Measurements from ENCODE around the gene GSK3B. TPM values are rescaled to one million over a fixed set of nuclear protein-coding genes. Genes with fewer than 3 reads are reported as not detected.

GSK3B gene
- total RNA-seq, 1 experiment from 2014 or later: 56.6 TPM

DNA sequence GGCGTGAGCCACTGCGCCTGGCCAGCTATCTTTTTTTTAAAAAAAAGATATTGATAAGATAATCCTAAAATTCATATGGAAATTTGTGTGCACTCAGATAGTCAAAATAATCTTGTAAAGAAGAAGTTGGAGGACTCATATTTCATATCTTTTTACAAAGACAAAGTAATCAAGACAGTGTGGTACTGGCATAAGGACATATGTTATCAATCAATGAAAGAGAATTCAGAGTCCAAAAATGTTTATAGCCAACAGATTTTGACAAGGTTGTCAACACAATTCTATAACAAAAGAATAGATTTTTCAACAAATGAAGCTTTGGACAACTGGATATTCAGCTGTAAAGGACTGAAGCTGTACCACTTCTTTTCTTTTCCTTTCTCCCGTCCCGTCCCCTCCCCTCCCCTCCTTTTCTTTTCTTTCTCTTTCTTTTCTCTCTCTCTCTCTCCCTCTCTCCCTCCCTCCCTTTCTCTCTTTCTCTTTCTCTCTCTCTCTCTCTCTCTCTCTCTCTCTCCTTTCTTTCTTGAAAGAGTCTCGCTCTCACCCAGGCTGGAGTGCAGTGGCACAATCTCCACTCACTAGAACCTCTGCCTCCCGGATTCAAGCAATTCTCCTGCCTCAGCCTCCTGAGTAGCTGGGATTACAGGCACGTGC is 126.8 kb downstream of the GSK3B start:
- TF ChIP-seq EZH2 (IDR thresholded peaks at IDR 0.05; ENCODE audit: borderline replicate concordance, low read depth, low read length, poor library complexity, severe bottlenecking): no peak
- TF ChIP-seq, protein P1, sequence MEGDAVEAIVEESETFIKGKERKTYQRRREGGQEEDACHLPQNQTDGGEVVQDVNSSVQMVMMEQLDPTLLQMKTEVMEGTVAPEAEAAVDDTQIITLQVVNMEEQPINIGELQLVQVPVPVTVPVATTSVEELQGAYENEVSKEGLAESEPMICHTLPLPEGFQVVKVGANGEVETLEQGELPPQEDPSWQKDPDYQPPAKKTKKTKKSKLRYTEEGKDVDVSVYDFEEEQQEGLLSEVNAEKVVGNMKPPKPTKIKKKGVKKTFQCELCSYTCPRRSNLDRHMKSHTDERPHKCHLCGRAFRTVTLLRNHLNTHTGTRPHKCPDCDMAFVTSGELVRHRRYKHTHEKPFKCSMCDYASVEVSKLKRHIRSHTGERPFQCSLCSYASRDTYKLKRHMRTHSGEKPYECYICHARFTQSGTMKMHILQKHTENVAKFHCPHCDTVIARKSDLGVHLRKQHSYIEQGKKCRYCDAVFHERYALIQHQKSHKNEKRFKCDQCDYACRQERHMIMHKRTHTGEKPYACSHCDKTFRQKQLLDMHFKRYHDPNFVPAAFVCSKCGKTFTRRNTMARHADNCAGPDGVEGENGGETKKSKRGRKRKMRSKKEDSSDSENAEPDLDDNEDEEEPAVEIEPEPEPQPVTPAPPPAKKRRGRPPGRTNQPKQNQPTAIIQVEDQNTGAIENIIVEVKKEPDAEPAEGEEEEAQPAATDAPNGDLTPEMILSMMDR (conservative IDR thresholded peaks at IDR 0.05; ENCODE audit: low read depth, low read length): no peak
- POLR2A ChIA-PET (ENCODE audit: low non-redundant PET): no interaction called here
- Histone ChIP-seq H3K9me3 (ENCODE audit: low read depth, low read length, poor library complexity, severe bottlenecking) (no peaks in the 10 kb centered on the region), H3K27ac (ENCODE audit: low read depth, low read length, poor library complexity, severe bottlenecking) (no peak overlapping the region), H3K4me1 (ENCODE audit: insufficient read depth, low read length, poor library complexity, severe bottlenecking) (no peaks in the 10 kb centered on the region), H3K27me3 (replicated peaks; ENCODE audit: insufficient read depth, low read depth, low read length, poor library complexity) (no peaks in the 10 kb centered on the region), H3K36me3 (ENCODE audit: insufficient read depth, low read length, poor library complexity, severe bottlenecking) (no peaks in the 10 kb centered on the region), H3K4me3 (ENCODE audit: low read depth, low read length, poor library complexity, severe bottlenecking) (no peak overlapping the region)
- CTCF ChIA-PET: no interaction called here
- DNase-seq (ENCODE audit: low spot score): no peak
- intact Hi-C loops (cut with micrococcal nuclease; ENCODE audit: unreplicated experiment): no loop called here
- BruUV-seq (replicated peaks): no TSS peak

GRCh38 chr3:119965692-119966091 is 128.6 kb downstream of the GSK3B start:
- Histone ChIP-seq H3K9me3 (ENCODE audit: low read depth, low read length, poor library complexity, severe bottlenecking) (no peaks in the 10 kb centered on the region), H3K27me3 (replicated peaks; ENCODE audit: insufficient read depth, low read depth, low read length, poor library complexity) (no peaks in the 10 kb centered on the region), H3K27ac (ENCODE audit: low read depth, low read length, poor library complexity, severe bottlenecking) (no peak overlapping the region), H3K4me3 (ENCODE audit: low read depth, low read length, poor library complexity, severe bottlenecking) (no peak overlapping the region), H3K36me3 (ENCODE audit: insufficient read depth, low read length, poor library complexity, severe bottlenecking) (no peaks in the 10 kb centered on the region), H3K4me1 (ENCODE audit: insufficient read depth, low read length, poor library complexity, severe bottlenecking) (no peaks in the 10 kb centered on the region)
- DNase-seq (ENCODE audit: low spot score): no peak
- BruUV-seq (replicated peaks): no TSS peak
- TF ChIP-seq, protein P1 (conservative IDR thresholded peaks at IDR 0.05; ENCODE audit: low read depth, low read length): no peak
- TF ChIP-seq EZH2 (IDR thresholded peaks at IDR 0.05; ENCODE audit: borderline replicate concordance, low read depth, low read length, poor library complexity, severe bottlenecking): no peak
- intact Hi-C loops (cut with micrococcal nuclease; ENCODE audit: unreplicated experiment): no loop called here
- ChIA-PET POLR2A (ENCODE audit: low non-redundant PET) (no interaction called here), CTCF (no interaction called here)

- no peak for TF ChIP-seq EZH2 (IDR thresholded peaks at IDR 0.05; ENCODE audit: borderline replicate concordance, low read depth, low read length, poor library complexity, severe bottlenecking)
- TF ChIP-seq, protein P1 (conservative IDR thresholded peaks at IDR 0.05; ENCODE audit: low read depth, low read length): no peak
- intact Hi-C loops (cut with micrococcal nuclease; ENCODE audit: unreplicated experiment): no loop called here
- DNase-seq (ENCODE audit: low spot score): no peak
- H3K4me1 ChIP-seq (ENCODE audit: insufficient read depth, low read length, poor library complexity, severe bottlenecking): no peaks in the 10 kb centered on the region
- H3K4me3 ChIP-seq (ENCODE audit: low read depth, low read length, poor library complexity, severe bottlenecking): no peak overlapping the region
- H3K36me3 ChIP-seq (ENCODE audit: insufficient read depth, low read length, poor library complexity, severe bottlenecking): no peaks in the 10 kb centered on the region
- no peaks in the 10 kb centered on the region for H3K9me3 ChIP-seq (ENCODE audit: low read depth, low read length, poor library complexity, severe bottlenecking)
- CTCF ChIA-PET: no interaction called here
- H3K27me3 ChIP-seq (replicated peaks; ENCODE audit: insufficient read depth, low read depth, low read length, poor library complexity): no peaks in the 10 kb centered on the region
- no peak overlapping the region for H3K27ac ChIP-seq (ENCODE audit: low read depth, low read length, poor library complexity, severe bottlenecking)
- no TSS peak for BruUV-seq (replicated peaks)
- POLR2A ChIA-PET (ENCODE audit: low non-redundant PET): no interaction called here
Observed at GRCh38 chr3:119964294-119964693, 130.0 kb downstream of the GSK3B start.
